Keratinocyte (primary cell): ENCODE data around the gene CHRDL1. TPM values are rescaled to one million over a fixed set of nuclear protein-coding genes. Genes with fewer than 3 reads are reported as not detected.

ENCODE experiments used
- DNase-seq: peaks from one replicate; pipeline ENCODE4 v3.0.0-alpha.2; 2011; ENCODE audit warnings: low read depth, missing footprints, low spot score
- FAIRE-seq: peaks from 2 replicates; lab custom pipeline; 2011; peaks lifted over from hg19 to GRCh38; lab: Jason Lieb, UNC
- H2AFZ ChIP-seq: 2 replicates; pipeline ENCODE4 v1.6.0; 2012; ENCODE audit warnings: low read length, control low read depth, inconsistent platforms; ENCODE audit not compliant: control insufficient read depth
- H3K27ac ChIP-seq: 2 replicates; pipeline ENCODE4 v1.5.1; 2011; ENCODE audit warnings: low read length; ENCODE audit not compliant: control insufficient read depth, insufficient read depth
- H3K27me3 ChIP-seq: 3 replicates; pipeline ENCODE4 v1.6.0; 2011; ENCODE audit warnings: low read length; ENCODE audit not compliant: control insufficient read depth, insufficient read depth; ENCODE audit errors: extremely low read depth
- H3K36me3 ChIP-seq, 2 experiments: 2 replicates in 1 of 2; 3 replicates in 1 of 2; pipeline ENCODE4 v1.5.1; 2011; ENCODE audit warnings: low read length in 2 of 2, mild to moderate bottlenecking in 1 of 2; ENCODE audit not compliant: control insufficient read depth in 2 of 2, insufficient read depth in 2 of 2; ENCODE audit errors: extremely low read depth in 1 of 2
- H3K4me1 ChIP-seq: 3 replicates; pipeline ENCODE4 v1.5.1; 2011; ENCODE audit warnings: low read length; ENCODE audit not compliant: control insufficient read depth, insufficient read depth; ENCODE audit errors: extremely low read depth
- H3K4me2 ChIP-seq: 3 replicates; pipeline ENCODE4 v1.6.0; 2011; ENCODE audit warnings: low read depth, low read length; ENCODE audit not compliant: control insufficient read depth, insufficient read depth; ENCODE audit errors: extremely low read depth
- H3K4me3 ChIP-seq, 3 experiments: fragments of 200-600 bp in 1 of 3; sonication (generic) in 1 of 3; 2 replicates in 2 of 3; 3 replicates in 1 of 3; pipeline ENCODE4 v1.5.1; 2011 to 2016; ENCODE audit warnings: low read length in 3 of 3, mild to moderate bottlenecking in 3 of 3, control low read depth in 2 of 3, inconsistent platforms in 1 of 3, low read depth in 1 of 3, mixed read lengths in 1 of 3, mixed run types in 1 of 3, moderate library complexity in 1 of 3; ENCODE audit not compliant: control insufficient read depth in 2 of 3, insufficient read depth in 2 of 3; ENCODE audit errors: extremely low read depth in 1 of 3
- H3K79me2 ChIP-seq: 2 replicates; pipeline ENCODE4 v1.6.0; 2012; ENCODE audit warnings: low read length; ENCODE audit not compliant: control insufficient read depth, insufficient read depth
- H3K9ac ChIP-seq: 3 replicates; pipeline ENCODE4 v1.6.0; 2011; ENCODE audit warnings: low read length; ENCODE audit not compliant: control insufficient read depth, insufficient read depth; ENCODE audit errors: extremely low read depth
- H3K9me1 ChIP-seq: 3 replicates; pipeline ENCODE4 v1.6.0; 2011; ENCODE audit warnings: low read length; ENCODE audit not compliant: control insufficient read depth, insufficient read depth; ENCODE audit errors: extremely low read depth
- H3K9me3 ChIP-seq: 2 replicates; pipeline ENCODE4 v1.5.1; 2012; ENCODE audit warnings: low read depth, low read length; ENCODE audit not compliant: control insufficient read depth
- H4K20me1 ChIP-seq: 3 replicates; pipeline ENCODE4 v1.6.0; 2011; ENCODE audit warnings: low read length; ENCODE audit not compliant: control insufficient read depth, insufficient read depth; ENCODE audit errors: extremely low read depth
- EZH2 ChIP-seq: IDR thresholded peaks from one replicate; pipeline ENCODE4 v1.6.1; 2012; ENCODE audit warnings: inconsistent platforms, mild to moderate bottlenecking, low read length, moderate library complexity
- dilution Hi-C: fragments of 300-500 bp; cut with MboI; formaldehyde crosslinking; loops from one replicate; pipeline ENCODE4 v1.7.0; 2020; ENCODE audit warnings: low sequenced_read_pairs; ENCODE audit not compliant: extremely low pct_ligation_motif_present
- polyA plus RNA-seq, 5 experiments: library from polyadenylated mRNA; depleted of rRNA in 3 of 5; stranded (reverse) in 3 of 5; stranded (forward) in 1 of 5; unstranded in 1 of 5; fragments of >200 nt; gene quantifications; 1 replicate in 1 of 5; 2 replicates in 3 of 5; 3 replicates in 1 of 5; pipeline versions ENCODE4 v1.2.1 to v1.2.3, GENCODE V29; 2011 to 2012; ENCODE audit warnings: missing spikeins in 2 of 5, low read depth in 1 of 5, low replicate concordance in 1 of 5
- TF ChIP-seq, protein P1 (sequence below), 3 experiments: IDR thresholded peaks in 1 of 3; conservative IDR thresholded peaks in 1 of 3; optimal IDR thresholded peaks in 1 of 3; 2 replicates in 2 of 3; 3 replicates in 1 of 3; pipeline versions ENCODE3 to v1.5.1; 2011; ENCODE audit warnings: low read length in 3 of 3, mild to moderate bottlenecking in 3 of 3, moderate library complexity in 2 of 3, control low read depth in 1 of 3, inconsistent platforms in 1 of 3; ENCODE audit not compliant: insufficient read depth in 2 of 3; ENCODE audit errors: extremely low read depth in 1 of 3

Gene CHRDL1
- polyA plus RNA-seq, 1 donor (not counting 4 experiments of a cell fraction or from before 2014, with no cell fraction given), result not detected

DNA sequence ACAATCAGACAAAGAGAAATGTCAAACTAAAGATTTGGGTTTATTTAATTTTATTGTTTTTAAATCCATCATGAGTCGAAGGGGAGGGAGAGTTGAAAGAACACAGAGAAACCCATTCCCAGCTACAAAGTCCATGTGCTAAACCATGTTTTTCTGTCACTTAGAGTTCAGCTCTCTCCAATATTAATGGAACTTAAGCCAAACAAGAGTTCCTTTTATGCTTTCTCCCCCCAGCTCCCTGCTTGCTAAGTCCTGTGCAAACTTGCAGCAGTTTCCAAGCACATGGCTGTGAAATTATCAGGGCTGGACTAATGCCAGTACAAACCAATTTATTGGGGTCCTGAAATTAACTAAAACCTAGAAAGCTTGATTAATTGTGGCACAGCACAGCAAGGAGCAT is 9.7 kb upstream of the CHRDL1 start:
- Histone ChIP-seq H3K27me3 (no peaks in the 10 kb centered on the region), H3K79me2 (no peaks in the 10 kb centered on the region), H3K4me3 (no peak overlapping the region), H2AFZ (no peak overlapping the region), H3K36me3 (no peaks in the 10 kb centered on the region), H3K4me2 (no peak overlapping the region), H3K9me1 (no peaks in the 10 kb centered on the region), H3K9me3 (no peaks in the 10 kb centered on the region), H4K20me1 (no peaks in the 10 kb centered on the region), H3K27ac (no peak overlapping the region), H3K4me1 (no peaks in the 10 kb centered on the region), H3K9ac (no peak overlapping the region)
- FAIRE-seq (no peak), DNase-seq (no peak)
- no peak for TF ChIP-seq EZH2
- TF ChIP-seq, protein P1, sequence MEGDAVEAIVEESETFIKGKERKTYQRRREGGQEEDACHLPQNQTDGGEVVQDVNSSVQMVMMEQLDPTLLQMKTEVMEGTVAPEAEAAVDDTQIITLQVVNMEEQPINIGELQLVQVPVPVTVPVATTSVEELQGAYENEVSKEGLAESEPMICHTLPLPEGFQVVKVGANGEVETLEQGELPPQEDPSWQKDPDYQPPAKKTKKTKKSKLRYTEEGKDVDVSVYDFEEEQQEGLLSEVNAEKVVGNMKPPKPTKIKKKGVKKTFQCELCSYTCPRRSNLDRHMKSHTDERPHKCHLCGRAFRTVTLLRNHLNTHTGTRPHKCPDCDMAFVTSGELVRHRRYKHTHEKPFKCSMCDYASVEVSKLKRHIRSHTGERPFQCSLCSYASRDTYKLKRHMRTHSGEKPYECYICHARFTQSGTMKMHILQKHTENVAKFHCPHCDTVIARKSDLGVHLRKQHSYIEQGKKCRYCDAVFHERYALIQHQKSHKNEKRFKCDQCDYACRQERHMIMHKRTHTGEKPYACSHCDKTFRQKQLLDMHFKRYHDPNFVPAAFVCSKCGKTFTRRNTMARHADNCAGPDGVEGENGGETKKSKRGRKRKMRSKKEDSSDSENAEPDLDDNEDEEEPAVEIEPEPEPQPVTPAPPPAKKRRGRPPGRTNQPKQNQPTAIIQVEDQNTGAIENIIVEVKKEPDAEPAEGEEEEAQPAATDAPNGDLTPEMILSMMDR (optimal IDR thresholded peaks at IDR 0.05 in 1 of 3, IDR thresholded peaks at IDR 0.05 in 1 of 3, conservative IDR thresholded peaks at IDR 0.05 in 1 of 3; ENCODE audit: extremely low read depth in 1 of 3, insufficient read depth in 2 of 3, low read length in 3 of 3), result no peak
- dilution Hi-C loops, result no loop called here

DNA sequence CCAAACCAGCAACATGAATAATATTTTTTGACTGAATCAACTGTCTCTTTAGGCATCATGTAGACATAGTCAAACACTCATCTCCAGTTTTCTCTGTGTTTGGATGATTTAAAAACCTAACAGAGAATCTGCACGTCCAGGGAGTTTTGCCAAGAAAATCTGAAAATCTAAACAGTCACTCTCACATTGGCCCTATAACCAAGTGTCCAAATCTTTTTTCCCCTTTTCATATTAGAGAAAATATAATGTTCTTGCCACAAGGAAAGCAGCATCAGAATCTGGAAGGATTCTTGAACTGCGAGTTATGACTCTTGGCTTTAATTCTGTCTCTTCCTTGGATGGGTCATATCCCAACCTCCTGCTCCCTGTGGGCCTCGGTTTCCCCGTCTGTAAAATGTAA is 8.8 kb upstream of the CHRDL1 start:
- Histone ChIP-seq H3K36me3 (no peaks in the 10 kb centered on the region), H3K4me2 (no peak overlapping the region), H3K9ac (no peak overlapping the region), H3K27ac (no peak overlapping the region), H3K79me2 (no peaks in the 10 kb centered on the region), H3K4me1 (no peaks in the 10 kb centered on the region), H3K4me3 (no peak overlapping the region), H3K9me1 (no peaks in the 10 kb centered on the region), H4K20me1 (no peaks in the 10 kb centered on the region), H3K9me3 (no peaks in the 10 kb centered on the region), H2AFZ (no peak overlapping the region), H3K27me3 (no peaks in the 10 kb centered on the region)
- TF ChIP-seq EZH2, result no peak
- TF ChIP-seq, protein P1 (optimal IDR thresholded peaks at IDR 0.05 in 1 of 3, IDR thresholded peaks at IDR 0.05 in 1 of 3, conservative IDR thresholded peaks at IDR 0.05 in 1 of 3; ENCODE audit: extremely low read depth in 1 of 3, insufficient read depth in 2 of 3, low read length in 3 of 3), result no peak
- DNase-seq (no peak), FAIRE-seq (no peak)
- dilution Hi-C loops, result no loop called here
